ENCODE results near the gene GREB1.

GREB1 gene

GRCh38 chr2:11629215-11629614, 95.4 kb downstream of the GREB1 start:
- Histone ChIP-seq H3K4me3 (ENCODE audit: low read depth, low read length, poor library complexity, severe bottlenecking) (no peak overlapping the region), H3K36me3 (ENCODE audit: insufficient read depth, low read length) (peaks cover 16% of the 10 kb centered on the region), H3K27ac (ENCODE audit: low read depth, low read length, poor library complexity, severe bottlenecking) (no peak overlapping the region), H3F3A (ENCODE audit: insufficient read depth, low read length) (no peaks in the 10 kb centered on the region), H2AFZ (ENCODE audit: low read length) (no peak overlapping the region), H3K9me2 (ENCODE audit: low read depth, low read length) (no peaks in the 10 kb centered on the region), H3K4me1 (ENCODE audit: insufficient read depth, low read length, severe bottlenecking) (no peaks in the 10 kb centered on the region), H3K9me3 (ENCODE audit: low read length) (peaks cover 6% of the 10 kb centered on the region; the same call in 1 of the 2 replicates), H3K27me3 (ENCODE audit: insufficient read depth, low read length) (no peaks in the 10 kb centered on the region; the same call in 1 of the 2 replicates), H4K20me1 (ENCODE audit: insufficient read depth, low read length) (no peaks in the 10 kb centered on the region), H3K4me2 (ENCODE audit: low read length) (no peak overlapping the region), H3K9ac (ENCODE audit: low read length) (no peak overlapping the region), H3K79me2 (ENCODE audit: insufficient read depth, low read length) (no peaks in the 10 kb centered on the region)
- TF ChIP-seq EZH2 (IDR thresholded peaks at IDR 0.05; ENCODE audit: borderline replicate concordance, low read length) = no peak
- TF ChIP-seq CTCF (IDR thresholded peaks at IDR 0.05; ENCODE audit: low read length) = no peak

- Histone ChIP-seq H3K36me3 (ENCODE audit: insufficient read depth, low read length) (peaks cover 16% of the 10 kb centered on the region), H3F3A (ENCODE audit: insufficient read depth, low read length) (no peaks in the 10 kb centered on the region), H3K79me2 (ENCODE audit: insufficient read depth, low read length) (no peaks in the 10 kb centered on the region), H3K27me3 (ENCODE audit: insufficient read depth, low read length) (no peaks in the 10 kb centered on the region; the same call in 1 of the 2 replicates), H3K9me2 (ENCODE audit: low read depth, low read length) (no peaks in the 10 kb centered on the region), H3K4me1 (ENCODE audit: insufficient read depth, low read length, severe bottlenecking) (no peaks in the 10 kb centered on the region), H3K4me3 (ENCODE audit: low read depth, low read length, poor library complexity, severe bottlenecking) (no peak overlapping the region), H4K20me1 (ENCODE audit: insufficient read depth, low read length) (no peaks in the 10 kb centered on the region), H3K4me2 (ENCODE audit: low read length) (no peak overlapping the region), H3K27ac (ENCODE audit: low read depth, low read length, poor library complexity, severe bottlenecking) (no peak overlapping the region), H3K9me3 (ENCODE audit: low read length) (peaks cover 6% of the 10 kb centered on the region; the same call in 1 of the 2 replicates), H2AFZ (ENCODE audit: low read length) (no peak overlapping the region), H3K9ac (ENCODE audit: low read length) (no peak overlapping the region)
- TF ChIP-seq EZH2 (IDR thresholded peaks at IDR 0.05; ENCODE audit: borderline replicate concordance, low read length) (no peak), CTCF (IDR thresholded peaks at IDR 0.05; ENCODE audit: low read length) (no peak)
Measured at GRCh38 chr2:11629851-11630250, 96.0 kb downstream of the GREB1 start.

DNA sequence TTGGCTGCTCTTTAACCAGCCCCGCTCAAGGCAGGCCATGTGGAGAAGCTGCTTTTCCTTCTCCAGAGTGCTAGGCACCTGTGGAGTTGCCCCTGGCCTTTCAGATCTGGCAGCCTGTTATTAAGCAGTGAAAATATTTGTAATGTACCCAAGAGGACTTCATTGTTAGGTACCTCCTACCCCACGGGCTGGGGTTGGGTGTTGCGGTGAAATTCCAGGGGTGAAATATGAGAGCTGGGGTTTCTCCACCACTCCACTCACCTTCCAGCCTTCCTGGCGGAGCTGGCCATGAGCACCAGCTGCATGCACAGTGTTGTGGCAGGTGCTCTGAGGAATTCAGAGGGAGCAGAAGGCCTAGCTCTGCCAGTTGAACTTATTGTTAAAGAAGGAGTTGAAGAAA, 97.0 kb downstream of the GREB1 start:
- Histone ChIP-seq H3K27me3 (ENCODE audit: insufficient read depth, low read length) (no peaks in the 10 kb centered on the region; the same call in 1 of the 2 replicates), H4K20me1 (ENCODE audit: insufficient read depth, low read length) (no peaks in the 10 kb centered on the region), H2AFZ (ENCODE audit: low read length) (no peak overlapping the region), H3K9me2 (ENCODE audit: low read depth, low read length) (no peaks in the 10 kb centered on the region), H3K27ac (ENCODE audit: low read depth, low read length, poor library complexity, severe bottlenecking) (no peak overlapping the region), H3K4me2 (ENCODE audit: low read length) (no peak overlapping the region), H3K4me3 (ENCODE audit: low read depth, low read length, poor library complexity, severe bottlenecking) (no peak overlapping the region), H3K36me3 (ENCODE audit: insufficient read depth, low read length) (peaks cover 11% of the 10 kb centered on the region), H3K79me2 (ENCODE audit: insufficient read depth, low read length) (no peaks in the 10 kb centered on the region), H3K9me3 (ENCODE audit: low read length) (peaks cover 6% of the 10 kb centered on the region; the same call in 1 of the 2 replicates), H3K9ac (ENCODE audit: low read length) (no peak overlapping the region), H3F3A (ENCODE audit: insufficient read depth, low read length) (no peaks in the 10 kb centered on the region), H3K4me1 (ENCODE audit: insufficient read depth, low read length, severe bottlenecking) (no peaks in the 10 kb centered on the region)
- no peak for TF ChIP-seq EZH2 (IDR thresholded peaks at IDR 0.05; ENCODE audit: borderline replicate concordance, low read length)
- no peak for TF ChIP-seq CTCF (IDR thresholded peaks at IDR 0.05; ENCODE audit: low read length)
